ENCODE data around the gene NRIP2.
"Not testable (repeated sequence)": the region's sequence is repeated elsewhere in the genome, so short reads cannot be mapped to it uniquely, and the experiment has no call there.

The NRIP2 gene

GRCh38 chr12:2834581-2835491 is at the start of gene NRIP2:
TSS of gene NRIP2 (minus strand) at chr12:2835035. CDS start at chr12:2834983, 52 bp downstream.
- DNase-seq (ENCODE audit: low read depth): no peak

GRCh38 chr12:2879853-2880252 is 45.0 kb upstream of the NRIP2 start:
- no peak for DNase-seq (ENCODE audit: low read depth)

- DNase-seq (ENCODE audit: low read depth): no peak
Observed at GRCh38 chr12:2877953-2878732, 43.3 kb upstream of the NRIP2 start.

GRCh38 chr12:2877047-2877952 is 42.5 kb upstream of the NRIP2 start, which contains the start of the genes FOXM1 and RHNO1:
TSS of gene FOXM1 (minus strand) at chr12:2877174. CDS start at chr12:2874478, 2,696 bp downstream.
TSS of gene RHNO1 (plus strand) at chr12:2877223. CDS start at chr12:2885367, 8,144 bp downstream.
- peak; percentile 75 for DNase-seq (ENCODE audit: low read depth)

- DNase-seq (ENCODE audit: low read depth): no peak
Observed at GRCh38 chr12:2876431-2877046, 41.7 kb upstream of the NRIP2 start.

GRCh38 chr12:2868986-2869632 is 34.3 kb upstream of the NRIP2 start:
- DNase-seq (ENCODE audit: low read depth): not testable (repeated sequence)

- no peak for DNase-seq (ENCODE audit: low read depth)
Observed at GRCh38 chr12:2864198-2864597, 29.4 kb upstream of the NRIP2 start.

- DNase-seq (ENCODE audit: low read depth): not testable (repeated sequence)
Observed at GRCh38 chr12:2863402-2863801, 28.6 kb upstream of the NRIP2 start.

- no peak for DNase-seq (ENCODE audit: low read depth)
Observed at GRCh38 chr12:2862876-2863275, 28.0 kb upstream of the NRIP2 start.

- DNase-seq (ENCODE audit: low read depth): no peak
Observed at GRCh38 chr12:2860170-2860569, 25.3 kb upstream of the NRIP2 start.

- DNase-seq (ENCODE audit: low read depth): no peak
Observed at GRCh38 chr12:2858944-2859421, 24.1 kb upstream of the NRIP2 start.

GRCh38 chr12:2858334-2858733 is 23.5 kb upstream of the NRIP2 start:
- DNase-seq (ENCODE audit: low read depth): no peak

GRCh38 chr12:2857576-2857975 is 22.7 kb upstream of the NRIP2 start:
- DNase-seq (ENCODE audit: low read depth): no peak

- DNase-seq (ENCODE audit: low read depth): no peak
Observed at GRCh38 chr12:2857021-2857431, 22.2 kb upstream of the NRIP2 start, which contains the start of gene TEX52. TSS of gene TEX52 (minus strand) at chr12:2857039. CDS start at chr12:2857026, 13 bp downstream.

- DNase-seq (ENCODE audit: low read depth): no peak
Observed at GRCh38 chr12:2856051-2856450, 21.2 kb upstream of the NRIP2 start.

GRCh38 chr12:2855546-2855945 is 20.7 kb upstream of the NRIP2 start:
- DNase-seq (ENCODE audit: low read depth): no peak

- DNase-seq (ENCODE audit: low read depth): no peak
Observed at GRCh38 chr12:2854669-2855453, 20.0 kb upstream of the NRIP2 start.

- DNase-seq (ENCODE audit: low read depth): no peak
Observed at GRCh38 chr12:2853626-2854025, 18.8 kb upstream of the NRIP2 start.

- no peak for DNase-seq (ENCODE audit: low read depth)
Observed at GRCh38 chr12:2851931-2852330, 17.1 kb upstream of the NRIP2 start.

GRCh38 chr12:2845280-2845679 is 10.4 kb upstream of the NRIP2 start:
- no peak for DNase-seq (ENCODE audit: low read depth)
